ENCODE measurements around the gene IFT22. TPM values are rescaled to one million over a fixed set of nuclear protein-coding genes. Genes with fewer than 3 reads are reported as not detected.

Gene IFT22
- total and polyA plus RNA-seq, 2 experiments from 2014 or later: 13.8 to 38.8 TPM

GRCh38 chr7:101333912-101334311, 12.3 kb upstream of the IFT22 start:
- H3K36me3 Mint-ChIP-seq (ENCODE audit: low read depth): no peaks in the 10 kb centered on the region
- no peaks in the 10 kb centered on the region for H3K36me3 ChIP-seq (ENCODE audit: insufficient read depth)
- no peak overlapping the region for H2AFZ ChIP-seq

GRCh38 chr7:101332026-101332425, 10.4 kb upstream of the IFT22 start:
- Mint-ChIP-seq H3K9me3 (no peaks in the 10 kb centered on the region), H3K27ac (no peak overlapping the region)
- no peak for ATAC-seq

More at GRCh38 chr7:101333912-101334311, 12.3 kb upstream of the IFT22 start:
- DNase-seq (ENCODE audit: low spot score) (no peak), ATAC-seq (no peak)
- H3K9me3 Mint-ChIP-seq: no peaks in the 10 kb centered on the region
- Histone ChIP-seq H3K4me1 (ENCODE audit: insufficient read depth) (no peaks in the 10 kb centered on the region), H4K20me1 (replicated peaks; ENCODE audit: insufficient read depth) (no peaks in the 10 kb centered on the region), H3F3A (replicated peaks; ENCODE audit: low read depth) (no peaks in the 10 kb centered on the region), H3K4me2 (no peak overlapping the region), H3K9me2 (ENCODE audit: insufficient read depth) (no peaks in the 10 kb centered on the region), H3K4me3 (no peak overlapping the region), H3K27me3 (ENCODE audit: insufficient read depth) (no peaks in the 10 kb centered on the region), H3K27ac (ENCODE audit: low read depth) (no peak overlapping the region), H3K79me2 (replicated peaks; ENCODE audit: insufficient read depth) (no peaks in the 10 kb centered on the region)
- 0 out of 3 replicates have a peak, but pooled peaks cover 3% of the 10 kb centered on the region for H3K4me1 Mint-ChIP-seq
- peaks cover 5% of the 10 kb centered on the region for H3K27me3 Mint-ChIP-seq (ENCODE audit: insufficient read depth, low read depth, poor library complexity)
- no peak overlapping the region for H3K4me3 Mint-ChIP-seq
- no peak for TF ChIP-seq EZH2 (IDR thresholded peaks at IDR 0.05; ENCODE audit: low read depth, unreplicated experiment)
- TF ChIP-seq STAT1 (IDR thresholded peaks at IDR 0.05; ENCODE audit: unreplicated experiment): no peak
- no peak for TF ChIP-seq CTCF (conservative IDR thresholded peaks at IDR 0.05; ENCODE audit: low read depth in 2 of 2)
- no peak for TF ChIP-seq JUNB (IDR thresholded peaks at IDR 0.05; ENCODE audit: unreplicated experiment)
- no peak overlapping the region for H3K27ac Mint-ChIP-seq

More at GRCh38 chr7:101332026-101332425, 10.4 kb upstream of the IFT22 start:
- TF ChIP-seq STAT1 (IDR thresholded peaks at IDR 0.05; ENCODE audit: unreplicated experiment) (no peak), ZNF331 (CRISPR knock-in tag; IDR thresholded peaks at IDR 0.05; ENCODE audit: low read depth) (no peak), CTCF (conservative IDR thresholded peaks at IDR 0.05; ENCODE audit: low read depth in 2 of 2) (no peak)
- Histone ChIP-seq H3K4me1 (ENCODE audit: insufficient read depth) (no peaks in the 10 kb centered on the region), H3K9me2 (ENCODE audit: insufficient read depth) (no peaks in the 10 kb centered on the region), H3F3A (replicated peaks; ENCODE audit: low read depth) (no peaks in the 10 kb centered on the region), H3K27me3 (ENCODE audit: insufficient read depth) (no peaks in the 10 kb centered on the region), H3K36me3 (ENCODE audit: insufficient read depth) (no peaks in the 10 kb centered on the region), H3K27ac (ENCODE audit: low read depth) (no peak overlapping the region), H3K4me2 (no peak overlapping the region), H4K20me1 (replicated peaks; ENCODE audit: insufficient read depth) (no peaks in the 10 kb centered on the region), H3K79me2 (replicated peaks; ENCODE audit: insufficient read depth) (no peaks in the 10 kb centered on the region), H3K4me3 (no peak overlapping the region), H2AFZ (no peak overlapping the region)
- no peaks in the 10 kb centered on the region for H3K36me3 Mint-ChIP-seq (ENCODE audit: low read depth)
- H3K4me1 Mint-ChIP-seq: 0 out of 3 replicates have a peak, but pooled peaks cover 3% of the 10 kb centered on the region
- peaks cover 5% of the 10 kb centered on the region for H3K27me3 Mint-ChIP-seq (ENCODE audit: insufficient read depth, low read depth, poor library complexity)
- no peak overlapping the region for H3K4me3 Mint-ChIP-seq
- DNase-seq (ENCODE audit: low spot score): no peak
